Effector memory CD8-positive, alpha-beta T cell (primary cell): Measurements from ENCODE around the gene SMIM22.
"Not testable (repeated sequence)": the region's sequence is repeated elsewhere in the genome, so short reads cannot be mapped to it uniquely, and the experiment has no call there.

Experiments
- ATAC-seq: fragments of 150-1000 bp; cut with Tn5 transposase; replicated peaks from 2 replicates; pipeline ENCODE4 v1.10.0; 2021; ENCODE audit warnings: mild to moderate bottlenecking, moderate library complexity
- DNase-seq, 3 experiments: peaks; one replicate each; pipeline ENCODE4 v3.0.0; 2021
- H3K27ac Mint-ChIP-seq, 2 donors: one replicate each; pipeline ENCODE4 v1.8.0; 2022; ENCODE audit warnings: mild to moderate bottlenecking in 2 of 2, mixed read lengths in 2 of 2, moderate library complexity in 2 of 2
- H3K27me3 Mint-ChIP-seq, 2 donors: one replicate each; pipeline ENCODE4 v1.8.0; 2022; ENCODE audit warnings: mixed read lengths in 2 of 2
- H3K36me3 Mint-ChIP-seq: one replicate; pipeline ENCODE4 v1.8.0; 2022; ENCODE audit warnings: mild to moderate bottlenecking, moderate library complexity, mixed read lengths; ENCODE audit not compliant: insufficient read depth
- H3K4me1 Mint-ChIP-seq, 2 donors: one replicate each; pipeline ENCODE4 v1.8.0; 2022; ENCODE audit warnings: low read depth in 2 of 2, mixed read lengths in 2 of 2
- H3K4me3 Mint-ChIP-seq, 2 donors: one replicate each; pipeline ENCODE4 v1.8.0; 2022; ENCODE audit warnings: mild to moderate bottlenecking in 2 of 2, mixed read lengths in 2 of 2, moderate library complexity in 2 of 2
- H3K9me3 Mint-ChIP-seq, 2 donors: one replicate each; pipeline ENCODE4 v1.8.0; 2022; ENCODE audit warnings: mixed read lengths in 2 of 2

Gene SMIM22

GRCh38 chr16:4778050-4778392, 17.1 kb upstream of the SMIM22 start:
- ATAC-seq (no peak), DNase-seq (no peak)
- Mint-ChIP-seq H3K36me3 (no peaks in the 10 kb centered on the region), H3K4me1 (no peaks in the 10 kb centered on the region), H3K27ac (no peak overlapping the region), H3K4me3 (no peak overlapping the region), H3K27me3 (no peaks in the 10 kb centered on the region), H3K9me3 (no peaks in the 10 kb centered on the region)

- no peak overlapping the region for H3K27ac Mint-ChIP-seq
- DNase-seq = no peak
- no peaks in the 10 kb centered on the region for H3K36me3 Mint-ChIP-seq
- H3K27me3 Mint-ChIP-seq = no peaks in the 10 kb centered on the region
- H3K4me1 Mint-ChIP-seq = no peaks in the 10 kb centered on the region
- H3K4me3 Mint-ChIP-seq = no peak overlapping the region
- no peak for ATAC-seq
- no peaks in the 10 kb centered on the region for H3K9me3 Mint-ChIP-seq
These were observed 14.9 kb upstream of the SMIM22 start for GRCh38 chr16:4780235-4780634.

GRCh38 chr16:4783251-4783950, 11.8 kb upstream of the SMIM22 start:
- H3K9me3 Mint-ChIP-seq = no peaks in the 10 kb centered on the region
- no peak overlapping the region for H3K27ac Mint-ChIP-seq
- no peak for DNase-seq
- no peak for ATAC-seq
- no peak overlapping the region for H3K4me3 Mint-ChIP-seq
- H3K36me3 Mint-ChIP-seq = no peaks in the 10 kb centered on the region
- no peaks in the 10 kb centered on the region for H3K27me3 Mint-ChIP-seq
- H3K4me1 Mint-ChIP-seq = peaks cover 0 to 1% of the 10 kb centered on the region in 2 donors

- DNase-seq (no peak), ATAC-seq (no peak)
- peaks cover 0 to 3% of the 10 kb centered on the region in 2 donors for H3K4me1 Mint-ChIP-seq
- no peaks in the 10 kb centered on the region for H3K9me3 Mint-ChIP-seq
- H3K4me3 Mint-ChIP-seq = no peak overlapping the region
- no peaks in the 10 kb centered on the region for H3K27me3 Mint-ChIP-seq
- H3K27ac Mint-ChIP-seq = no peak overlapping the region
- H3K36me3 Mint-ChIP-seq = no peaks in the 10 kb centered on the region
These were observed 11.2 kb upstream of the SMIM22 start for GRCh38 chr16:4783951-4784336.

- not testable (repeated sequence) for H3K9me3 Mint-ChIP-seq, ATAC-seq, H3K4me3 Mint-ChIP-seq, H3K36me3 Mint-ChIP-seq, DNase-seq, H3K27ac Mint-ChIP-seq, H3K27me3 Mint-ChIP-seq, H3K4me1 Mint-ChIP-seq
These were observed 10.7 kb upstream of the SMIM22 start for GRCh38 chr16:4784444-4784987.

GRCh38 chr16:4785758-4786433, 9.3 kb upstream of the SMIM22 start:
- ATAC-seq (no peak), DNase-seq (no peak)
- Mint-ChIP-seq H3K4me3 (no peak overlapping the region), H3K9me3 (no peaks in the 10 kb centered on the region), H3K27ac (no peak overlapping the region), H3K36me3 (no peaks in the 10 kb centered on the region), H3K4me1 (peaks cover 0 to 3% of the 10 kb centered on the region in 2 donors), H3K27me3 (no peaks in the 10 kb centered on the region)

GRCh38 chr16:4787068-4787467, 8.1 kb upstream of the SMIM22 start:
- H3K27me3 Mint-ChIP-seq = no peaks in the 10 kb centered on the region
- H3K4me1 Mint-ChIP-seq = peaks cover 0 to 3% of the 10 kb centered on the region in 2 donors
- no peak overlapping the region for H3K4me3 Mint-ChIP-seq
- no peaks in the 10 kb centered on the region for H3K36me3 Mint-ChIP-seq
- DNase-seq = no peak
- no peak for ATAC-seq
- H3K27ac Mint-ChIP-seq = no peak overlapping the region
- no peaks in the 10 kb centered on the region for H3K9me3 Mint-ChIP-seq

GRCh38 chr16:4787627-4788482, 7.3 kb upstream of the SMIM22 start, which contains the start of gene SEPTIN12:
TSS of gene SEPTIN12 (minus strand) at chr16:4788345. CDS start at chr16:4787645, 700 bp downstream.
- Mint-ChIP-seq H3K27me3 (no peaks in the 10 kb centered on the region), H3K4me1 (peaks cover 0 to 3% of the 10 kb centered on the region in 2 donors), H3K9me3 (no peaks in the 10 kb centered on the region), H3K4me3 (no peak within 1 kb of the TSS), H3K36me3 (no peaks in the 10 kb centered on the region), H3K27ac (no peak within 1 kb of the TSS)
- ATAC-seq = no peak
- no peak for DNase-seq

GRCh38 chr16:4788489-4788889, 6.7 kb upstream of the SMIM22 start:
- no peaks in the 10 kb centered on the region for H3K9me3 Mint-ChIP-seq
- no peak overlapping the region for H3K4me3 Mint-ChIP-seq
- H3K27me3 Mint-ChIP-seq = no peaks in the 10 kb centered on the region
- no peak for DNase-seq
- no peaks in the 10 kb centered on the region for H3K36me3 Mint-ChIP-seq
- H3K27ac Mint-ChIP-seq = no peak overlapping the region
- no peak for ATAC-seq
- peaks cover 0 to 3% of the 10 kb centered on the region in 2 donors for H3K4me1 Mint-ChIP-seq

- Mint-ChIP-seq H3K4me3 (no peak overlapping the region), H3K27me3 (no peaks in the 10 kb centered on the region), H3K9me3 (no peaks in the 10 kb centered on the region), H3K27ac (no peak overlapping the region), H3K36me3 (no peaks in the 10 kb centered on the region), H3K4me1 (peaks cover 0 to 3% of the 10 kb centered on the region in 2 donors)
- ATAC-seq (peak; percentile 48), DNase-seq (no peak)
These were observed 6.3 kb upstream of the SMIM22 start for GRCh38 chr16:4788910-4789309.

GRCh38 chr16:4790261-4790660, 4.9 kb upstream of the SMIM22 start:
- no peaks in the 10 kb centered on the region for H3K9me3 Mint-ChIP-seq
- no peak overlapping the region for H3K27ac Mint-ChIP-seq
- ATAC-seq = no peak
- no peaks in the 10 kb centered on the region for H3K36me3 Mint-ChIP-seq
- no peak for DNase-seq
- H3K4me1 Mint-ChIP-seq = peaks cover 0 to 3% of the 10 kb centered on the region in 2 donors
- no peak overlapping the region for H3K4me3 Mint-ChIP-seq
- no peaks in the 10 kb centered on the region for H3K27me3 Mint-ChIP-seq

GRCh38 chr16:4790871-4791270, 4.3 kb upstream of the SMIM22 start:
- Mint-ChIP-seq H3K36me3 (no peaks in the 10 kb centered on the region), H3K27me3 (no peaks in the 10 kb centered on the region), H3K4me3 (no peak overlapping the region), H3K4me1 (peaks cover 0 to 3% of the 10 kb centered on the region in 2 donors), H3K9me3 (no peaks in the 10 kb centered on the region), H3K27ac (no peak overlapping the region)
- no peak for DNase-seq
- ATAC-seq = peak; percentile 27

- Mint-ChIP-seq H3K27me3 (no peaks in the 10 kb centered on the region), H3K4me3 (no peak overlapping the region), H3K27ac (no peak overlapping the region), H3K36me3 (no peaks in the 10 kb centered on the region), H3K4me1 (peaks cover 0 to 3% of the 10 kb centered on the region in 2 donors), H3K9me3 (no peaks in the 10 kb centered on the region)
- DNase-seq (no peak), ATAC-seq (no peak)
These were observed 2.1 kb upstream of the SMIM22 start for GRCh38 chr16:4792951-4793513.
